HL-60 (cell line): Measurements from ENCODE around the gene ZCCHC2.

Experiments
- DNase-seq, 2 experiments: peaks; one replicate each; pipeline ENCODE4 v3.0.0-alpha.2; 2010 to 2020; ENCODE audit warnings: low read depth in 1 of 2, low spot score in 1 of 2
- H3K27ac ChIP-seq: fragments of 250-450 bp; sonication (Bioruptor Pico); replicated peaks from 2 replicates; pipeline ENCODE4 v1.5.1; 2020; ENCODE audit warnings: mild to moderate bottlenecking, moderate library complexity
- H3K27me3 ChIP-seq: fragments of 250-450 bp; sonication (Bioruptor Pico); 2 replicates; pipeline ENCODE4 v1.5.1; 2021; ENCODE audit warnings: mild to moderate bottlenecking, moderate library complexity; ENCODE audit not compliant: insufficient read depth, poor library complexity, severe bottlenecking
- H3K4me3 ChIP-seq: replicated peaks from 2 replicates; pipeline ENCODE4 v1.5.1; 2011; ENCODE audit warnings: mild to moderate bottlenecking, control low read depth, low read length; ENCODE audit not compliant: insufficient read depth
- CTCF ChIP-seq: IDR thresholded peaks from one replicate; pipeline ENCODE4 v1.5.1; 2011; ENCODE audit warnings: low read length, control low read depth, inconsistent platforms; ENCODE audit not compliant: insufficient read depth
- GABPA ChIP-seq: IDR thresholded peaks from 2 replicates; pipeline ENCODE4 v1.6.1; 2012; ENCODE audit warnings: low read depth
- POLR2AphosphoS5 ChIP-seq: IDR thresholded peaks from 2 replicates; pipeline ENCODE4 v1.6.1; 2012; ENCODE audit warnings: low read depth
- SPI1 ChIP-seq: IDR thresholded peaks from 2 replicates; pipeline ENCODE4 v1.6.1; 2012; ENCODE audit warnings: low read depth, mild to moderate bottlenecking, borderline replicate concordance
- TF ChIP-seq, protein P1 (sequence below): IDR thresholded peaks from 2 replicates; pipeline ENCODE4 v1.6.1; 2012; ENCODE audit warnings: low read depth; ENCODE audit not compliant: insufficient replicate concordance

ZCCHC2 gene

DNA sequence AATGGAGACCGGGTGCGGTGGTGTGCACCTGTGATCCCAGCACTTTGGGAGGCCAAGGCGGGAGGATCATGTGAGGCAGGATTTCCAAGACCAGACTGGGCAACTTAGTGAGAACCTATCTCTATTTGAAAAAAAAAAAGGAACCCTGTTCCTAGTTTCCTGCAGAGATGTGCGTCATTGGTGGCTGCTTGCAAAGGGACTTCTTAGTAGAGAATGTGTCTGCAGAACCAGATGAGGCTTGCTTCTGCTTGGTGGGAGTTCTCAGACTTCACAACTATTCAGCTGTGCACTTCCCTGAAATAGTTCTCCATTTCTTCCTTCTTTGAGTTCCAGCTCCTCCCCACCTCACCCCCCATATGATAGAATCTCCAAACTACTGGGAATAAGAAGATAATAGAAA is 22.3 kb downstream of the ZCCHC2 start:
- H3K27ac ChIP-seq: no peak overlapping the region
- no peak overlapping the region for H3K4me3 ChIP-seq
- no peak for DNase-seq
- no peaks in the 10 kb centered on the region for H3K27me3 ChIP-seq
- TF ChIP-seq POLR2AphosphoS5 (no peak), SPI1 (no peak; the same call in 1 of the 2 replicates), GABPA (no peak), CTCF (no peak)
- TF ChIP-seq, protein P1, sequence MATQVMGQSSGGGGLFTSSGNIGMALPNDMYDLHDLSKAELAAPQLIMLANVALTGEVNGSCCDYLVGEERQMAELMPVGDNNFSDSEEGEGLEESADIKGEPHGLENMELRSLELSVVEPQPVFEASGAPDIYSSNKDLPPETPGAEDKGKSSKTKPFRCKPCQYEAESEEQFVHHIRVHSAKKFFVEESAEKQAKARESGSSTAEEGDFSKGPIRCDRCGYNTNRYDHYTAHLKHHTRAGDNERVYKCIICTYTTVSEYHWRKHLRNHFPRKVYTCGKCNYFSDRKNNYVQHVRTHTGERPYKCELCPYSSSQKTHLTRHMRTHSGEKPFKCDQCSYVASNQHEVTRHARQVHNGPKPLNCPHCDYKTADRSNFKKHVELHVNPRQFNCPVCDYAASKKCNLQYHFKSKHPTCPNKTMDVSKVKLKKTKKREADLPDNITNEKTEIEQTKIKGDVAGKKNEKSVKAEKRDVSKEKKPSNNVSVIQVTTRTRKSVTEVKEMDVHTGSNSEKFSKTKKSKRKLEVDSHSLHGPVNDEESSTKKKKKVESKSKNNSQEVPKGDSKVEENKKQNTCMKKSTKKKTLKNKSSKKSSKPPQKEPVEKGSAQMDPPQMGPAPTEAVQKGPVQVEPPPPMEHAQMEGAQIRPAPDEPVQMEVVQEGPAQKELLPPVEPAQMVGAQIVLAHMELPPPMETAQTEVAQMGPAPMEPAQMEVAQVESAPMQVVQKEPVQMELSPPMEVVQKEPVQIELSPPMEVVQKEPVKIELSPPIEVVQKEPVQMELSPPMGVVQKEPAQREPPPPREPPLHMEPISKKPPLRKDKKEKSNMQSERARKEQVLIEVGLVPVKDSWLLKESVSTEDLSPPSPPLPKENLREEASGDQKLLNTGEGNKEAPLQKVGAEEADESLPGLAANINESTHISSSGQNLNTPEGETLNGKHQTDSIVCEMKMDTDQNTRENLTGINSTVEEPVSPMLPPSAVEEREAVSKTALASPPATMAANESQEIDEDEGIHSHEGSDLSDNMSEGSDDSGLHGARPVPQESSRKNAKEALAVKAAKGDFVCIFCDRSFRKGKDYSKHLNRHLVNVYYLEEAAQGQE: no peak

GRCh38 chr18:62549755-62550154 is 26.9 kb downstream of the ZCCHC2 start:
- no peaks in the 10 kb centered on the region for H3K27me3 ChIP-seq
- TF ChIP-seq, protein P1: no peak
- no peak for TF ChIP-seq SPI1
- H3K4me3 ChIP-seq: no peak overlapping the region
- DNase-seq: no peak
- H3K27ac ChIP-seq: no peak overlapping the region

- no peak overlapping the region for H3K27ac ChIP-seq
- TF ChIP-seq, protein P1: no peak
- TF ChIP-seq POLR2AphosphoS5 (no peak), GABPA (no peak), CTCF (no peak), SPI1 (no peak)
- no peak overlapping the region for H3K4me3 ChIP-seq
- H3K27me3 ChIP-seq: no peaks in the 10 kb centered on the region
- DNase-seq: no peak
These were observed 27.9 kb downstream of the ZCCHC2 start for GRCh38 chr18:62550746-62551145.

DNA sequence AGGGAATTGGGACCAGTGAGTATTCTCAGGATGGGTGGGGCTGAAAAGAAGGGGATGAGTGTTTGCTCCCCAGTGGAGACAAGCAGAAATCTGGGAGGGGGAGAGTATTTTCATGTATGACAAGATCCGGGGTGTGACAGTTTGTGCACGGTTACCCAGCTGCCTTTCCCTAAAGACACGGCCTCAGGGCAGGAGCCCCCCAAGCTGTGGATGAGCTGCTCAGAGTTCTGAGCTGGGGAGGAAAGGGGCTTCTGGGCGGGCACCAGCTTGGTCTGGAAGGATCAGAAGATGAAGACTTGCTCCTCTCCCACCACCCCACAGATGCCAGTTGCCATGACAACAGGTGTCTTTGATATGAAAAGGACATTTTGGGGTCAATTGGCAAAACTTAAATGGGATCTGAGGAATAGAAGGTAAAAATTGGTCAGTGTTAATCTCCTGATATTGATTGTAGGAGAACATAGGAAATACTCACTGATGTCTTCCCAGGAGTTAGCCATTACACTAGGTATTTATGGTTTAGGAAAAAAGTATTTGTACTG is 29.2 kb downstream of the ZCCHC2 start:
- no peaks in the 10 kb centered on the region for H3K27me3 ChIP-seq
- H3K27ac ChIP-seq: no peak overlapping the region
- no peak overlapping the region for H3K4me3 ChIP-seq
- no peak for DNase-seq
- TF ChIP-seq GABPA (no peak), SPI1 (no peak), POLR2AphosphoS5 (no peak), CTCF (no peak)
- TF ChIP-seq, protein P1: no peak
